A549 (cell line): ENCODE data around the gene KRT79. TPM values are rescaled to one million over a fixed set of nuclear protein-coding genes. Genes with fewer than 3 reads are reported as not detected.

Experiments
- ATAC-seq, 2 experiments: fragments of 200-7000 bp in 1 of 2; fragments of >200 bp in 1 of 2; cut with Nextera tagmentation in 1 of 2; cut with Tn5 transposase in 1 of 2; 3 replicates each; pipeline versions ENCODE4 v1.8.0 to v1.9.1; 2018 to 2020; ENCODE audit warnings: mild to moderate bottlenecking in 1 of 2, moderate library complexity in 1 of 2
- CTCF ChIA-PET: fragments of 300-600 bp; sonication (Branson Sonifier 250); formaldehyde crosslinking; extraction: SDS; loops from one replicate; lab custom pipeline; 2021; ENCODE audit warnings: antibody characterized with exemption, inconsistent platforms; lab: Yijun Ruan, JAX
- POLR2A ChIA-PET: fragments of 350-600 bp; formaldehyde crosslinking; extraction: SDS; loops from one replicate; lab custom pipeline; 2021; ENCODE audit warnings: antibody characterized with exemption, inconsistent platforms; lab: Yijun Ruan, JAX
- DNase-seq, 2 experiments: peaks; one replicate each; pipeline versions ENCODE4 v3.0.0 to v3.0.0-alpha.2; 2011 to 2016; ENCODE audit warnings: low read depth in 1 of 2, low spot score in 1 of 2
- FAIRE-seq: peaks from 2 replicates; lab custom pipeline; 2011; peaks lifted over from hg19 to GRCh38; lab: Jason Lieb, UNC
- H3K27ac ChIP-seq, 2 experiments: fragments of >200 bp; sonication (Bioruptor Twin); formaldehyde crosslinking; 3 replicates each; pipeline ENCODE4 v1.5.1; 2016 to 2017
- H3K4me1 ChIP-seq: fragments of >200 bp; sonication (Bioruptor Twin); formaldehyde crosslinking; 3 replicates; pipeline ENCODE4 v1.6.1; 2016
- H3K4me2 ChIP-seq: fragments of >200 bp; sonication (Bioruptor Twin); formaldehyde crosslinking; 3 replicates; pipeline ENCODE4 v1.6.1; 2016
- H3K4me3 ChIP-seq: fragments of >200 bp; sonication (Bioruptor Twin); formaldehyde crosslinking; 3 replicates; pipeline ENCODE4 v1.5.1; 2016
- H3K9me3 ChIP-seq: fragments of >200 bp; sonication (Bioruptor Twin); formaldehyde crosslinking; 3 replicates; pipeline ENCODE4 v1.6.1; 2016
- CBX2 ChIP-seq: fragments of 200-600 bp; sonication (generic); IDR thresholded peaks from 2 replicates; pipeline ENCODE4 v1.6.1; 2016; ENCODE audit warnings: low read depth, mild to moderate bottlenecking, borderline replicate concordance
- CBX8 ChIP-seq: fragments of 200-600 bp; sonication (generic); IDR thresholded peaks from 2 replicates; pipeline ENCODE4 v1.6.1; 2016
- CHD4 ChIP-seq: fragments of 200-600 bp; sonication (generic); IDR thresholded peaks from 2 replicates; pipeline ENCODE4 v1.6.1; 2016; ENCODE audit warnings: antibody characterized with exemption, mild to moderate bottlenecking, borderline replicate concordance
- EHF ChIP-seq: fragments of 250-450 bp; sonication (Bioruptor Pico); IDR thresholded peaks from 2 replicates; pipeline ENCODE4 v1.5.0; 2020; ENCODE audit warnings: mild to moderate bottlenecking
- EP300 ChIP-seq, 2 experiments: fragments of >200 bp; sonication (Bioruptor Twin); formaldehyde crosslinking; IDR thresholded peaks; 2 replicates in 1 of 2; 3 replicates in 1 of 2; pipeline ENCODE4 v1.6.1; 2016 to 2017
- FOSL2 ChIP-seq, 2 experiments: fragments of 450-650 bp in 1 of 2; fragments of >200 bp in 1 of 2; sonication (Bioruptor Twin) in 1 of 2; formaldehyde crosslinking; IDR thresholded peaks; 2 replicates each; pipeline versions ENCODE4 v1.5.0 to v1.6.1; 2016 to 2020; ENCODE audit warnings: mild to moderate bottlenecking in 1 of 2, moderate library complexity in 1 of 2
- GATA3 ChIP-seq: IDR thresholded peaks from 2 replicates; pipeline ENCODE4 v1.6.1; 2012; ENCODE audit warnings: borderline replicate concordance
- HEYL ChIP-seq: fragments of 250-450 bp; sonication (Bioruptor Pico); IDR thresholded peaks from 2 replicates; pipeline ENCODE4 v1.8.0; 2021; ENCODE audit warnings: mild to moderate bottlenecking, moderate library complexity
- HOXB5 ChIP-seq: fragments of 250-450 bp; sonication (Bioruptor Pico); IDR thresholded peaks from 2 replicates; pipeline ENCODE4 v1.5.0; 2020; ENCODE audit warnings: mild to moderate bottlenecking, moderate library complexity
- MAFK ChIP-seq: fragments of 450-650 bp; IDR thresholded peaks from 2 replicates; pipeline ENCODE4 v1.6.1; 2014; ENCODE audit not compliant: partially characterized antibody
- MYC ChIP-seq: IDR thresholded peaks from 2 replicates; pipeline ENCODE4 v1.6.1; 2012; ENCODE audit warnings: mild to moderate bottlenecking, inconsistent platforms, low read length, improper control_type of control experiment, borderline replicate concordance
- NPAS2 ChIP-seq: fragments of 250-450 bp; sonication (Bioruptor Pico); IDR thresholded peaks from 2 replicates; pipeline ENCODE4 v1.8.0; 2022; ENCODE audit warnings: mild to moderate bottlenecking, moderate library complexity, borderline replicate concordance
- NR3C1 ChIP-seq: fragments of >200 bp; sonication (Bioruptor Twin); formaldehyde crosslinking; IDR thresholded peaks from 3 replicates; pipeline ENCODE4 v1.6.1; 2017
- POLR2AphosphoS2 ChIP-seq: conservative IDR thresholded peaks from 2 replicates; pipeline ENCODE4 v1.6.1; 2012; ENCODE audit warnings: low read length, improper control_type of control experiment, inconsistent platforms
- ZNF302 ChIP-seq: fragments of 250-450 bp; sonication (Bioruptor Pico); IDR thresholded peaks from 2 replicates; pipeline ENCODE4 v1.9.0; 2021; ENCODE audit warnings: inconsistent platforms, mild to moderate bottlenecking, moderate library complexity
- WGBS: methylation state at CpG from one replicate; pipeline ENCODE4 v1.1.6; 2017; ENCODE audit errors: missing lambda C conversion rate; 5-methylcytosine and 5-hydroxymethylcytosine counted together
- polyA plus RNA-seq, 4 experiments: library from polyadenylated mRNA; depleted of rRNA in 3 of 4; stranded (reverse); fragments of >200 nt; fragmentation: RNase III in 1 of 4; extraction: RNeasy Plus Mini Kit Qiagen cat#74134 plus additional on column Dnase treatment in 1 of 4; gene quantifications; 2 replicates in 3 of 4; 3 replicates in 1 of 4; pipeline ENCODE4 v1.2.3, GENCODE V29; 2011 to 2017
- TF ChIP-seq, protein P1 (sequence below): fragments of 250-450 bp; sonication (Bioruptor Pico); IDR thresholded peaks from 2 replicates; pipeline ENCODE4 v1.5.0; 2020; ENCODE audit warnings: low read depth, mild to moderate bottlenecking, moderate library complexity
- TF ChIP-seq, protein P2 (sequence below): IDR thresholded peaks from 2 replicates; pipeline ENCODE4 v1.6.1; 2012
- TF ChIP-seq, protein P3 (sequence below): fragments of >200 bp; sonication (Bioruptor Twin); formaldehyde crosslinking; IDR thresholded peaks from 3 replicates; pipeline ENCODE4 v1.6.1; 2016
- TF ChIP-seq, protein P4 (sequence below): fragments of 150-350 bp; IDR thresholded peaks from 2 replicates; pipeline ENCODE4 v1.6.1; 2014; ENCODE audit warnings: low read depth, mild to moderate bottlenecking, low read length

Gene KRT79
- polyA plus RNA-seq, 2 of the 4 experiments (the other 2 are of a cell fraction) = 0.05 TPM; not detected in 1

DNA sequence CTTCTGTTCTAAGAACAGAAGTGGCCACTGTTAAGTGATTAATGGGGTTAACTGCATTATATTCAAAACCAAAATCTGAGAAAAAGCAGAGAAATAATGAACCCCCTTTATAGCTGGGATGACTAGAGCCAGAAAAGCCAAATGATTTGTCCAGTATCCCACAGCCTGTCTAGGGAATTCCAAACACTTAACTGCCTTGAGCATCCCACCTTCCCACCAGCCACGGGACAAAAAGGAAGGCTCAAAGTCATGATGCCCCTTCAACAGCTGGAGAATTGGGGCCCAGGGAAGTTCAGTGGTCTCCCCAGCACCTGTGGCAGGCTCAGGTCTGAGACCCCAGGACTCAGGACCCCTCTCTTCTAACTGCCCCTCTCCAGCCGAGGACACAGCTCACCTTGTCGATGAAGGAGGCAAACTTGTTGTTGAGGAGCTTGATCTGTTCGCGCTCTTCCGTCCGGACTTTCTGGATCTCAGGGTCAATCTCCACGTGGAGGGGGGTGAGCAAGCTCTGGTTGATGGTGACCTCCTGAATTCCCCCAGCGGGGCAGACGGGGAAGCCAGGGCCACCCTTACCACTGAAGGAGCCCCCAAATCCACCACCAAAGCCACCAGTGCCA is 20.8 kb downstream of the KRT79 start:
- ChIA-PET CTCF (interaction anchor here (0.9 to 2.0 kb wide), 5 partner anchors 11 to 243 kb away, joined by 3 to 9 read pairs (median 4); no protein-coding TSS in a partner anchor), POLR2A (no interaction called here)
- H3K4me2 ChIP-seq = no peak overlapping the region
- DNase-seq (no peak), FAIRE-seq (no peak), ATAC-seq (no peak)
- H3K4me3 ChIP-seq = no peak overlapping the region
- WGBS = 90% methylated on average over 10 of the region's 10 CpGs
- H3K9me3 ChIP-seq = no peaks in the 10 kb centered on the region
- peak overlapping the region in 1 of 2 experiments; percentile 28; a peak in 1 of 6 replicates for H3K27ac ChIP-seq
- H3K4me1 ChIP-seq = peaks cover 19% of the 10 kb centered on the region
- TF ChIP-seq MYC = no peak
- no peak for TF ChIP-seq NPAS2
- no peak for TF ChIP-seq CBX8
- TF ChIP-seq FOSL2 (IDR thresholded peaks at IDR 0.05) = no peak
- no peak for TF ChIP-seq FOSL2 (CRISPR knock-in tag; IDR thresholded peaks at IDR 0.05)
- TF ChIP-seq, protein P1, sequence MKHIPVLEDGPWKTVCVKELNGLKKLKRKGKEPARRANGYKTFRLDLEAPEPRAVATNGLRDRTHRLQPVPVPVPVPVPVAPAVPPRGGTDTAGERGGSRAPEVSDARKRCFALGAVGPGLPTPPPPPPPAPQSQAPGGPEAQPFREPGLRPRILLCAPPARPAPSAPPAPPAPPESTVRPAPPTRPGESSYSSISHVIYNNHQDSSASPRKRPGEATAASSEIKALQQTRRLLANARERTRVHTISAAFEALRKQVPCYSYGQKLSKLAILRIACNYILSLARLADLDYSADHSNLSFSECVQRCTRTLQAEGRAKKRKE (CRISPR knock-in tag) = no peak
- TF ChIP-seq, protein P2, sequence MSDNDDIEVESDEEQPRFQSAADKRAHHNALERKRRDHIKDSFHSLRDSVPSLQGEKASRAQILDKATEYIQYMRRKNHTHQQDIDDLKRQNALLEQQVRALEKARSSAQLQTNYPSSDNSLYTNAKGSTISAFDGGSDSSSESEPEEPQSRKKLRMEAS = no peak
- TF ChIP-seq, protein P3, sequence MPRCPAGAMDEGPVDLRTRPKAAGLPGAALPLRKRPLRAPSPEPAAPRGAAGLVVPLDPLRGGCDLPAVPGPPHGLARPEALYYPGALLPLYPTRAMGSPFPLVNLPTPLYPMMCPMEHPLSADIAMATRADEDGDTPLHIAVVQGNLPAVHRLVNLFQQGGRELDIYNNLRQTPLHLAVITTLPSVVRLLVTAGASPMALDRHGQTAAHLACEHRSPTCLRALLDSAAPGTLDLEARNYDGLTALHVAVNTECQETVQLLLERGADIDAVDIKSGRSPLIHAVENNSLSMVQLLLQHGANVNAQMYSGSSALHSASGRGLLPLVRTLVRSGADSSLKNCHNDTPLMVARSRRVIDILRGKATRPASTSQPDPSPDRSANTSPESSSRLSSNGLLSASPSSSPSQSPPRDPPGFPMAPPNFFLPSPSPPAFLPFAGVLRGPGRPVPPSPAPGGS = no peak

DNA sequence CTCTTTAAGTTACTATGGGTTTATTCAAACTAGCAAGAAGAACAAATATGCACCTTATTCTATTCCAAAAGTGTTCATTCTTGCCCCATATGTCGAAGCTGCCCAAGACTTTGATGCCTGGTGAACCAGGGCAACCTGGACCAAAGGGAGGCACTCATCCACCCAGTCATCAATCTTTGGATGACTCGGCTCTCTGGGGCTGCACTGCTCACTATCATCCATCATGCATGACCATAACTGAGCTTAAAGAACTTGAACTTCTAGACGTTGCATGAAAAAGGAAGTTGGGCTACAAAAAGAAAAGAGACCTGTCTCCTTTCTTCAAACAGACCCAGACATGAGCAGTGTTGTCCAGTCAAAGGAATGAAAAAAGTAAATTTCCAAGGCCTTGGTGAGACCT is 21.4 kb downstream of the KRT79 start:
- FAIRE-seq = no peak
- no peak overlapping the region for H3K4me3 ChIP-seq
- H3K4me2 ChIP-seq = no peak overlapping the region
- no peak for ATAC-seq
- H3K9me3 ChIP-seq = no peaks in the 10 kb centered on the region
- WGBS = 54% methylated on average over 3 of the region's 3 CpGs
- CTCF ChIA-PET = interaction anchor here (0.9 to 2.0 kb wide), 5 partner anchors 10 to 67 kb away, joined by 3 to 9 read pairs (median 4); no protein-coding TSS in a partner anchor
- POLR2A ChIA-PET = no interaction called here
- H3K27ac ChIP-seq = no peak overlapping the region
- peaks cover 16% of the 10 kb centered on the region for H3K4me1 ChIP-seq
- DNase-seq = no peak
- TF ChIP-seq MAFK (no peak), CHD4 (no peak), HEYL (no peak), GATA3 (no peak), POLR2AphosphoS2 (no peak), CBX2 (no peak), HOXB5 (CRISPR knock-in tag) (no peak), ZNF302 (no peak), EHF (no peak)

DNA sequence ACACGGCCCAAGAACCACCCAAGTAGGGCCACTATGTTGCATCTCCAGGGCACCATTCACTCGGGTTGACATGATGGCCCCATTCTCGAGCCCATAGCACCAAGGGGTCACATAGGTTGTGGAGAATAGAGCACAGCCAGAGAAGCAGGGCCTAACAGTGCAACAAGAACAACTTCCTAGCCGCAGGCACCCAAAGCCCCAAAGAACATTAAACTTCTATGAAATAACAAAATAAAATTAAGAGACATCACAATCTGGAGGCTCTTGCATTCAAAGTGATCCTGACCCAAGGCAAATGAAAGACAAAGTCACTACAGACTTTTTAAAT is 22.1 kb downstream of the KRT79 start:
- Histone ChIP-seq H3K27ac (no peak overlapping the region), H3K4me1 (peaks cover 16% of the 10 kb centered on the region), H3K9me3 (no peaks in the 10 kb centered on the region), H3K4me2 (no peak overlapping the region), H3K4me3 (no peak overlapping the region)
- DNase-seq (no peak), ATAC-seq (no peak), FAIRE-seq (no peak)
- 51% methylated on average over 4 of the region's 4 CpGs for WGBS
- ChIA-PET CTCF (interaction anchor here (1.2 to 2.0 kb wide), 4 partner anchors 10 to 68 kb away, joined by 3 to 9 read pairs (median 4); no protein-coding TSS in a partner anchor), POLR2A (no interaction called here)
- TF ChIP-seq EP300 (IDR thresholded peaks at IDR 0.05) (no peak), CBX8 (no peak), NR3C1 (no peak)
- TF ChIP-seq, protein P4, sequence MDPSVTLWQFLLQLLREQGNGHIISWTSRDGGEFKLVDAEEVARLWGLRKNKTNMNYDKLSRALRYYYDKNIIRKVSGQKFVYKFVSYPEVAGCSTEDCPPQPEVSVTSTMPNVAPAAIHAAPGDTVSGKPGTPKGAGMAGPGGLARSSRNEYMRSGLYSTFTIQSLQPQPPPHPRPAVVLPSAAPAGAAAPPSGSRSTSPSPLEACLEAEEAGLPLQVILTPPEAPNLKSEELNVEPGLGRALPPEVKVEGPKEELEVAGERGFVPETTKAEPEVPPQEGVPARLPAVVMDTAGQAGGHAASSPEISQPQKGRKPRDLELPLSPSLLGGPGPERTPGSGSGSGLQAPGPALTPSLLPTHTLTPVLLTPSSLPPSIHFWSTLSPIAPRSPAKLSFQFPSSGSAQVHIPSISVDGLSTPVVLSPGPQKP = no peak
- TF ChIP-seq, protein P2 = no peak
